Stimulated activated CD4-positive, alpha-beta T cell treated with anti-CD3 and anti-CD28 coated beads, TNF-alpha, amount 100 ng/mL, for 1 hour (primary cell): Measurements from ENCODE around the gene RRP8.

Source experiments
- DNase-seq, 3 donors: peaks; one replicate each; pipeline ENCODE4 v3.0.0-alpha.2; 2020; ENCODE audit warnings: low read depth in 3 of 3, low spot score in 1 of 3

Gene RRP8

GRCh38 chr11:6602096-6602940 is 1.1 kb downstream of the RRP8 start:
- DNase-seq, result no peak

DNA sequence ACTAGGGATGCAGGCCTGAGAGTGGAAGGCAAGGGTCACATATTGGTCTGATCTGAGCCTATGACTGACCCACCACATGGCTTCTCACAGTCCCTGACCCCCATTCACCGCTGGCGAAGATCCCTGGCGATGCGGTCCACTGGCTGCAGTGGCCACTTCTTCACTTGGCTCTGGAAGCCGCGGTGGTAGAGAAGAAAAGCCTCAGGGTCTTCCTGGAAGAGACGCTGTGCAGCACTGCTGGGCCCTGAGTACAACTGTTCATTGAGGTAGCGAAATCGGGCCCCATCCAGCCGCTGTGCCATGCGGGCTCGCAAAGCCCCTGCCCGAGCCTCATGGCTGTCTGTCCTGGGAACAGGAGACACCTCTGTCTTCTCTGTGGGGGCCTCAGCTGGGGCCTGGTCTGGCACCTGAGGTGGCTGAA is 2.4 kb downstream of the RRP8 start:
- no peak for DNase-seq

DNA sequence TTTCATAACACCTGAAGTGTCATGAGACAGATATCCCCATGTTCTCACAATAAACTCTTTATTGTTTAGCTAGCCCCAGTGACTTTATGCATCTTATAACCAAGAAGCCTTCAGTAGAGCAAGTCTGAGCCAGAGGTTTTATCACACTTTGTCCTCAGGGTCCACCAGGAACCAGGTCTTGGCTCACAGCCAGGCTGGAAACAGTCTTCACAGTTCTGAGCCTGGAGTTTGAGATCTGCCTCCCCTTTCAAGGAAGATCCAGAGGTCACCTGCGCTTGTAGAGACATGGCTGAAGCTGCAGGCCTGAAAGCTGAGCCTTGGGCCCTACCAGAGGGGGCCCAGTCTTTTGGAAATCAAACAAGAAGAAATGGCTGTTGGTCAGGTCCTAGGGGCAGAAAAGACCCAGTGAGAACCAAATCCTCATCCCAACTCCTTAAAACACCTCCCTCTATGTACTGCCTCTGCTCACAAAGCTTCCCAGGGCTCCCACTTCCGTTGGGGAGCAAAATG is 3.5 kb downstream of the RRP8 start:
- no peak for DNase-seq

DNA sequence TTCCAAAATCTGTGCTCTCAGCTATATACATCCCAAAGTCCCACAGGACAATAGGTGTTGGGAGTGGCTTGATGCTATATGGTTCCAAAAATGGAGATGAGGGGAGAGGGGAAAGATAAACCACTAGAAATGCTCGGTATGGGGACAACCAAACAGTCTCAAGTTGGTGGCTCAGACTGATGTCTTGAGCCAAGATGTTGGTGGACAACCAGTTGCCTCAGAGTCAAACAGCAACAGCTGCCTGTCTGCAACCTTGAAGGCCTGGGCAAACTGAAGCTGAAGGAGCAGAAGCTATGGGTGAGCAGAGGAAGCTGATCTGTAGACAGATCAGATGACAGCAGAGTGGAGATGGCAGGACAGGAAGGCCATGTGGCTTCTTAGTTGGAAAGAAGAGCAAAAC is 4.0 kb downstream of the RRP8 start:
- no peak for DNase-seq

- DNase-seq, result no peak
Observed at GRCh38 chr11:6598555-6598954, 4.9 kb downstream of the RRP8 start.

DNA sequence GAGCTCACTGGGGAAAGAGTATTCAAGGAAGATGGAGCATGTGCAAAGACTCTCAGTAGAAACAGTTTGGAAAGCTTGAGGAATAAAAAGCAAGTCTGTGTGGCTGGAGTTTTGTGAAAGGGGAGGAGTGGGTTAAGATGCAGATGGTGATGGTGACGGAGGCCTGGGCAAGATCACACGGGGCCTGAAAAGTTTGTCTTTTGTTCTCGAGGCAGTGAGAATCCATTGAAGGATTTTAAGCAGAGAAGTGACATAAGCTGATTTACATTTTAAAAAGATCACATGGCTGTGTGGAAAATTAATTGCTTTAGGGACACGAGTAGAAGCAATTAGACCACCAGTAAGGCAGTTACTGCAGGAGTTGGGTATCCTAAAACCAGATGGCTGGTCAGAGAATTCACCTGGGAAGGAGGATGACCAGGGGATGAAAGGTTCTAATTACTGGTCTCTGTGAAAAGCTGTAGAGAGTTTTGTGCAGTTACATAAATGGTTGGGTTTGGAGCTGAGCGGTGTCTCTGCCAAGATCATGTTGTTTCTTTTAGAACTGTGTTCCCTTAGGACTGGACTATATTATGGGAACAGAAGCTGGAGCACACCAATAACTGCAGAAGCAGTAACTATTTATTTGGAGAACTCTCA is 7.1 kb downstream of the RRP8 start:
- no peak for DNase-seq

GRCh38 chr11:6594142-6594768 is 9.2 kb downstream of the RRP8 start:
- no peak for DNase-seq

DNA sequence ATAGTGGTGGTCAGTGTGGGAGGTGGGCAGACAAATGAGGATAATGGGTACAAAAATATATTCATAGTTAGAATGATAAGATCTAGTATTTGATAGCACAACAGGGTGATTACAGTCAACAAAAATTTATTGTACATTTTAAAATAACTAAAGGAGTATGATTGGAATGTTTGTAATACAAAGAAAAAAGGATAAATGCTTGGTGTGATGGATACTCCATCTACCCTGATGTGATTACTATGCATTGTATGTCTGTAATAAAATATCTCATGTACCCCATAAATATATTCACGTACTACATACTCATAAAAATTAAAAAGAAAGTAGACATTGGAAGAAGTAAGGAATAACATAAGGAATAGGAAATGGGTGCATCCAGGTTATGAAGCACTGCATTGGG is 15.4 kb downstream of the RRP8 start:
- DNase-seq, result no peak

GRCh38 chr11:6587360-6587953 is 16.0 kb downstream of the RRP8 start:
- DNase-seq, result no peak

- DNase-seq, result no peak
Observed at GRCh38 chr11:6586434-6587359, 16.7 kb downstream of the RRP8 start.

DNA sequence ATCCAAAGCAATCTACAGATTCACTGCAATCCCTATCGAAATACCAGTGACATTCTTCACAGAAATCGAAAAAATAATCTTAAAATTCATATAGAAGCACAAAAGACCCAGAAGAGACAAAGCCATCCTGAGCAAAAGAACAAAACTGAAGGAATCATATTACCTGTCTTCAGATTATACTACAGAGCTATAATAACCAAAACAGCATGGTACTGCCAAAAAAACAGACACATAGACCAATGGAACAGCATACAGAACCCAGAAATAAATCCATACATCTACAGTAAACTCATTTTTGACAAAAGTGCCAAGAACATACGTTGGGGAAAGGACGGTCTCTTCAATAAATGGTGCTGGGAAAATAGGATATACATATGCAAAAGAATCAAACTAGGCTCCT is 18.9 kb downstream of the RRP8 start:
- no peak for DNase-seq

- DNase-seq, result no peak
Observed at GRCh38 chr11:6583584-6583983, 19.8 kb downstream of the RRP8 start.

GRCh38 chr11:6579681-6580080 is 23.7 kb downstream of the RRP8 start:
- no peak for DNase-seq

DNA sequence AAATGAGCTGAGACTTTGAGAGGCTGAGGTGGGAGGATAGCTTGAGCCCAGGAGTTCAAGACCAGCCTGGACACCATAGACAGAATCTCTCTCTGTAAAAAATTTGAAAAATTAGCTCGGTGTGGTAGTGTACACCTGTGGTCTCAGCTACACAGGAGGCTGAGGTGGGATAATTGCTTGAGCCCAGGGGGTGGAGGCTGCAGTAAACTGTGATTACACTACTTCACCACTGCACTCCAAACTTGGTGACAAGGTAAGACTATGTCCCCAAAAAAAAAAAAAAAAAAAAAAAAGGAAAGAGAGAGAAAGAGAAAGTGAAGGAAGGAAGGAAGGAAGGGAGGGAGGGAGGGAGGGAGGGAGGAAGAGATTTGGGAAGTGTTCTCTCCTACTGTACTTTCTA is 25.3 kb downstream of the RRP8 start:
- DNase-seq, result no peak

DNA sequence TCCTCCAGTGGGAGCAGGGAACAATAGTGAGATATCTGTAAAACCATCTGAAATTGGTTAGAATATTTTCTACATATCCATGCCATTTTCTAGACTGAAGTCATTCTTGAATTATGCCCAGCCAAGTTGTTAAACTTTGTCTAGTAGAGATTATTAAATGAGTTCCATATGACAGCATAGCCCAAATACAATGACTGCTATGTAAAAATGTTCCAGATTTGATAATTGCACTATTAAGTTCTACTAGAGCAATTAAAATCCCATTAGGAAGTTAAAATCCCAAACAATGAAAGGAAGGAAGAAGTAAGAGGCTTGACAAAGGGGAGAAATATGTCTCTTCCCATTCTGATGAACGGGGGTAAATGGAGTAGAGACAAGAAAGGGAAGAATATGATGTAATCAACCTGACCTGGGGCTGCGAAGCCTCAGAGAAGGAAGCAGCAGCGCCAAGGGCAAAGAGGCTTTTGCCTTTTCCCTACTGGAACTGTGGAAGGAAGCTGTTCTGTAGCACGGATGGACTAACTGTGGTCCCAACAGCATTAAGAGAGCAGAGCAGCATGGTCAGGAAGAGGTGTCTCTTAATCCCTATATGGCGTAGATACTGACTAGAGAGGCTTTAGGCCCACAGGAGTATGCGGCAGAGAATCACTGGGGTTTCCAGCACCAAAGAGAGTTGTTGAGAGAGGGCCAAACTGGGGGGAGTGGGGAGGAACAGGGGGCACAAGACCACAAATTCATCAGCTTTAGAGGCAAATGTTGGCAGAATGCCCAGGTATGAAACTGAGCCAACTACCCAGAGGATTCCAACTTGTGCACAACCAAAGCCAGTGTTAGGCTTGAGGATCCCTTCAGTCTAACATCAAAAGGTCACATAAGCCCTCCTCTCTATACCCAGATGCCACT is 26.7 kb downstream of the RRP8 start:
- no peak for DNase-seq

- no peak for DNase-seq
Observed at GRCh38 chr11:6574816-6575715, 28.4 kb downstream of the RRP8 start.

DNA sequence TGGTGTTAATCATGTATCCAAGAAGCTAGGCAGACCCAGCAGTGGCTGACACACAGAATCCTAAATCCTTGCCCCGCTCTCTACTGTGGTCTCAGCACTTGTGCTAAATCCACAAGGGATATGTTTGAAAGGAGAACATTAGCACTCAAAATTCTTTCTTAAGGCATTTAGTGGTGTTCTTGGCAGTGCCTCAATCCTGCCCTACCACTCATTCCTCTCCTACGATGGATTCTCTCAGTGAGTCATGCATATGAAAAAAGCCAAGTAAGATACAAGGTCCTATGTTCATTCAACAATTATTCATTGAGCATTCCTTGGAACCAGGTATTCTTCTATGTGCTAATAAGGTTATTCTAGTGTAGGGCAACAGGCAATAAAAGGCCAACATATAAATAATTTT is 31.2 kb downstream of the RRP8 start:
- no peak for DNase-seq

DNA sequence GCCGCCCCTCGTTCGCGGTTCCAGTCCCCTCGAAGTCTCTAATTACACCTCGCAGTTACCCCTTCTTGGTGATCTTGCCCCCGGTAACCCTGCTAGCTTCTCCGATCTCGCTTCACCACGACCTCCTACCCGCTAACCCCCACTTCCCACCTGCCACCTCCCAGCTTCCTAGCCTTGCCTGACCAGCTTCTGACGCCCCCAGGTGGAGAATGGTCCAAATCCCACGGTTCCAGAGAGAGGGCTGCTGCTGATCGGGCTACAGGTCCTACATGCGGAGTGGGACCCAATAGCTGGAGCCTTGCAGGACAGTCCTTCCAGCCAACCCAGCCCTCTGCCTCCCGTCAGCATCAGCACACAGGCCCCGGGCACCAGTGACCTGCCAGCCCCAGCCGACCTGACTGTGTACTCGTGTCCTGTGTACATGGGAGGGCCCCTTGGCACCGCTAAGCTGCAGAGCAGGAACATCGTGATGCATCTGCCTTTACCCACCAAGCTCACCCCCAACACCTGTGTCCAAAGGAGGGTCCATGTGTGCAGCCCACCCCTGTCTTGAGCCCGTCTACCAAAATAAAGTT is 31.9 kb downstream of the RRP8 start:
- DNase-seq, result no peak
